GM18861 (cell line): ENCODE data around the gene GOLGA8G.
"Not testable (repeated sequence)": the region's sequence is repeated elsewhere in the genome, so short reads cannot be mapped to it uniquely, and the experiment has no call there.

Source experiments
- ATAC-seq: cut with Tn5 transposase; IDR thresholded peaks from one replicate; pipeline ENCODE4 v1.9.1; 2021; ENCODE audit not compliant: unreplicated experiment

Gene GOLGA8G, protein sequence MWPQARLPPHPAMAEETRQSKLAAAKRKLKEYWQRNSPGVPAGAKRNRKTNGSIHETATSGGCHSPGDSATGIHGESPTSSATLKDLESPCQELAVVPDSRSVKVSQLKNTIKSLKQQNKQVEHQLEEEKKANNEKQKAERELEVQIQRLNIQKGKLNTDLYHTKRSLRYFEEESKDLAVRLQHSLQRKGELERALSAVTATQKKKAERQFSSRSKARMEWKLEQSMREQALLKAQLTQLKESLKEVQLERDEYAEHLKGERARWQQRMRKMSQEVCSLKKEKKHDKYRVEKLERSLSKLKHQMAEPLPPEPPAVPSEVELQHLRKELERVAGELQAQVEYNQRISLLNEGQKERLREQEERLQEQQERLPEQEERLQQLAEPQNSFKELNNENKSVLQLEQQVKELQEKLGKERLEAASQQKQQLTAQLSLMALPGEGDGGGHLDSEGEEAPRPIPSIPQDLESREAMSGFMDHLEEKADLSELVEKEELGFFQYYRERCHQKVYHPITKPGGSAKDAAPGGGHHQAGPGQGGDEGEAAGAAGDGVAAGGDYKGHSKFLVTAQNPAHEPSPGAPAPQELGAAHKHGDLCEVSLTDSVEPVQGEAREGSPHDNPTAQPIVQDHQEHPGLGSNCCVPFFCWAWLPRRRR

DNA sequence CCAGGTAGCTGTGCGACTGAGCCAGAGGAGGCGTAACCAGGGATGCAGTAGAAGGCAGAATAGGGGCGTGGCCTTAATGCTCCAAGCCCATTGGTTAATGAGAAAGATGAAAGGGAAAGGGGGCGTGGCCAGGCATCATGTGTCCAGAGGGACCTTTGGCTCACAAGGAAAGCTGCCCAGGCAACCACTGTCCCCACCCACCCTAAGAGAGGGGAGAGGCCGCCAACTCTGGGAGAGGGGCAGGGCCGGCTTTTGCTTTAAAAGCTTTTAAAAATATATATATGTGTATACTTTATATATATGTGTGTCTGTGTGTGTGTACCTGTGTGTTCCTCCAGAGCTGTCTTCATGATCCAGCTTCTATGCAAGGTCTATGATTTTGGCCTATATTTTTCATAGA, at the start of gene GOLGA8G:
TSS of gene GOLGA8G (minus strand) at position 18 of the 400 bp plus-strand sequence. CDS start 62 bp downstream, outside the sequence.
- ATAC-seq: not testable (repeated sequence)

DNA sequence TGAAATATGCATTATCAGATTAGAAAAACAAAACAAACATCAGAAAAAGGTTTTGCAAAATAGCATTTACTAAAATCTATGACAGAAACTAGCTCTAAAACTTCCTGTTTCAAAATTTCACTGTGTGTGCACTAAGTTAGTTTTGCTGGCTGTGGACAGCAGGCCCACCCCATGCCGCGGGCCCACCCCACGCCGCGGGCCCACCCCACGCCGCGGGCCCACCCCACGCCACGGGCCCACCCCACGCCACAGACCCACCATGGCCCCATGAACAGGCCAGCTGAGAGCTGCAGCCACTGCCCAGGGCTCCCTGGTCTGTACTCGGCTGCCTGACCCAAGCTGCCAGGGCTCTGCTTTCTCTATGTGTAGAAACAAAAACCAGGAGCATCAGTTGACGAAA, 40.6 kb upstream of the GOLGA8G start:
- not testable (repeated sequence) for ATAC-seq

DNA sequence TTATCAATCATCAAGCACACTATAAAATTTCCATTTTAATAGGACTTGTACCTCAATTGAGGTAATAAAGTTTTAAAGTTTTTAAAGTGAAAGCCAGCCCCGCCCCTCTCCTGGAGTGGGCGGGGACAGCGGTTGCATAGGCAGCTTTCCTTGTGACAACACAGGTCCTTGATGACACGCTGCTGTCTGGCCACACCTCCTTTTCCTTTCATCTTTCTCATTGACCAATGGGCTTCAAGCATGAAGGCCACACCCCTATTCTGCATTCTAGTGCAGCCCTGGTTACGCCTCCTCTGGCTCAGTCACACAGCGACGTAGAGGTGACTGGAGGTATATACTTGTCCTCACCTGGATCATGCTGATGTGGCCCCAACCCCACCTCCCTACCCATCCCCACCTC, 20.5 kb upstream of the GOLGA8G start, which contains the start of gene GOLGA6L25:
TSS of gene GOLGA6L25 (plus strand) at position 301 of the 400 bp plus-strand sequence. CDS start at position 362, 61 bp downstream.
- not testable (repeated sequence) for ATAC-seq

DNA sequence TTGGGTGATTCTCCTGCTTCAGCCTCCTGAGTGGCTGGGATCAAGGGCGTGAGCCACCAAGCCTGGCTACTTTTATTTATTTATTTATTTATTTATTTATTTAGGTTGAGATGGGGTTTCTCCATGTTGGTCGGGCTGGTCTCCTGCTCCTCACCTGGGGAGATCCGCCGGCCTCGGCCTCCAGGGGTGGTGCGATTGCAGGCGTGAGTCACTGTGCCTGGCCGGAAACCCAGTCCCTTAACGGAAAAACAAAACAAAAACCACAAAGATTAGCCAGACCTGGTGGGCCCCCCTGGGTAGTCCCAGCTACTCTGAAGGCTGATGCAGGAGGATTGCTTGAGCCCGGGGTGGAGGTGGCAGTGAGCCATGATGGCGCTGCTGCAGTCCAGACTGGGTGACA, 17.6 kb downstream of the GOLGA8G start:
- ATAC-seq: not testable (repeated sequence)

DNA sequence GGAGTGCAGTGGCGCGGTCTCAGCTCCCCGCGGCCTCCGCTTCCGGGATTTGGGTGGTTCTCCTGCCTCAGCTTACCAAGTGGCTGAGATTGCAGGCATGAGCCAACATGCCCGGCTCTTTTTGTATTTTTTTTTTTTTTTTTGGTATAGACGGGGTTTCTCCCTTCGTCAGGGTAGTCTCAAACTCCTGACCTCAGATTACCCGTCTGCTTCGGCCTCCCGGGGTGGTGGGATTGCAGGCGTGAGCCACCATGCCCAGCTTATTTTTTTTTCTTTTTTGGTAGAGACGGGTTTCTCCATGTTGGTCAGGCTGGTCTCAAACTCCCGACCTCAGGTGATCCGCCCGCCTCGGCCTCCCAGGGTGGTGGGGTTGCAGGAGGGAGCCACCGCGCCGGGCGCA, 18.6 kb downstream of the GOLGA8G start:
- not testable (repeated sequence) for ATAC-seq

DNA sequence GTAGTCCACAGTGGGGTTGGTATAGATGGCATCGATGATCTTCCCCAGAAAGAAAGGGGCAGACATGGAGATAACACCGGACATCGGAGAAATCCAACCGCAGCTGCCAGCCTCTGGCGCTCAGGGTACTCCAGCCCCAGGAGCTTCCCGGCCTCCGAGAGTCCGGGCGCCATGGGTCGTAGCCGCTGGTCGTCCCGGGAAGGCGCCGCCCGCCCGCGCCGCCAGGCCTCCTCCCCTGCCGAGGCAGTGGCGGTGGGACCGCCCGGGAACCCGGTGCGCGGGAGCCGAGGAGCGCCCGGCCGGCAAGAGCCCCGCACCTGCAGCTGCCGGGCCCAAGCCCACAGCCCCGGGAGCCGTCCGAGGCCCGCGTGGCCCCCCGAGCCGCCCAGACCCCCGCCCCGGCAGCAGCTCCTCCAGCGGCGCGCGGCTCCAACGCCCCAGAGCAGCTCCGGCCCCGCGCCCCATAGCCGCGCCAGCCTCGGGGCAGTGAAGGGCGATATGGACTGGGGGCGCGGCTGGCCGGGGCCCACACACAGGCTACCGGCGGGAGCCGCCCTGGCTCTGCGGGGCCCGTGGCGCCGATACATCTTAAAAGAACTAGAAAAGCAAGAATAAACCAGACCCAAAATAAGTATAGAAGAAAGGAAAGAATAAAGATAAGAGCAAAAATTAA, 24.4 kb downstream of the GOLGA8G start:
- not testable (repeated sequence) for ATAC-seq

DNA sequence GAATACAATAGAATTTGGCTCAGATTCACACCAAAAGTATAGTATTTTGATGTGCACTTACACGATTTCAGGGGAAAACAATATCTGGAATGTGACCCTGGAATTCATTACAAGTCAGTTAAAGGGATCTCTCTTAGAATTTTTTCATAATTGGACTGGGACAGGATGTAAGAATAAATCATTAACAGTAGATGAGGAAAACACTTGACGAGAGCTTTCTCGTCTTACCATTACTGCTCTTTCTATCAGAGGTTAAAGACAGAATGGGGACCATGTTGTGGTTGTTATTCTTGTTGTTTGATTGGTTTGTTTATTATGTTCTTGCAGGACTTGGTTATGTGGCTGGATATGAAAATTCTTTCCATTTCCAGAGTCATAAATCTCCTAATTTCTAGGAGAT, 51.4 kb downstream of the GOLGA8G start:
- not testable (repeated sequence) for ATAC-seq
